Measurements from ENCODE around the gene AMER1. TPM values are rescaled to one million over a fixed set of nuclear protein-coding genes. Genes with fewer than 3 reads are reported as not detected.
"Not testable (repeated sequence)": the region's sequence is repeated elsewhere in the genome, so short reads cannot be mapped to it uniquely, and the experiment has no call there.

The AMER1 gene
- 4.0 TPM for total RNA-seq
- long read RNA-seq: 0 reads

DNA sequence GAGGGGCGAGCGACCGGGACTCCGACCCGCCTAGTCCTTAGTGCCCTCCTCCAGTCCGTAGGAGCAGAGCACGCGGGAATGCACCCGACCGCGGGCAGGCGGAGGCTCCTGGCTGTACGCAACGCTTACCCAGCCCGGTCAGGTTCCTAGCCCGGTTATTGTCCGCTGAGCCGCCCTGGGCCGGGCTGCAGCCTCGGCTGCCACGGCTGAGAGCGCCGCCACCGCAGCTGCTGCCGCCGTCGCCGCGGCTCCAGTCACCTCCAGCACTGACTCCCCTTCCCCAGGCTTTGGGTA, at the start of gene AMER1:
Gene AMER1 (minus strand): TSS at position 268 of the 294 bp plus-strand sequence. CDS start 12,422 bp downstream, outside the sequence.
- Histone ChIP-seq H3K36me3 (no peaks in the 10 kb centered on the region), H3K4me3 (peak within 1 kb of the TSS; percentile 75), H3K27ac (peak within 1 kb of the TSS; percentile 91), H3K4me1 (peaks cover 16% of the 10 kb centered on the region), H3K27me3 (ENCODE audit: low read depth) (no peaks in the 10 kb centered on the region), H3K9me3 (no peaks in the 10 kb centered on the region)
- no peak for DNase-seq
- no peak for TF ChIP-seq CTCF (IDR thresholded peaks at IDR 0.05)
- intact Hi-C loops (cut with DNase I): no loop called here
- peak; percentile 67 to 78 for ATAC-seq

GRCh38 chrX:64230123-64230970, 24.8 kb upstream of the AMER1 start, which contains the start of gene ASB12:
ASB12 (minus strand) TSS chrX:64230607; CDS start chrX:64225650, 4,957 bp downstream.
- Histone ChIP-seq H3K4me3 (no peak within 1 kb of the TSS), H3K9me3 (no peaks in the 10 kb centered on the region), H3K27ac (no peak within 1 kb of the TSS), H3K36me3 (no peaks in the 10 kb centered on the region), H3K27me3 (ENCODE audit: low read depth) (no peaks in the 10 kb centered on the region), H3K4me1 (no peaks in the 10 kb centered on the region)
- intact Hi-C loops (cut with DNase I): no loop called here
- ATAC-seq (no peak), DNase-seq (no peak)
- TF ChIP-seq CTCF (IDR thresholded peaks at IDR 0.05): no peak

- TF ChIP-seq CTCF (IDR thresholded peaks at IDR 0.05): no peak
- H3K36me3 ChIP-seq: no peaks in the 10 kb centered on the region
- intact Hi-C loops (cut with DNase I): no loop called here
- H3K4me3 ChIP-seq: no peak overlapping the region
- H3K27me3 ChIP-seq (ENCODE audit: low read depth): no peaks in the 10 kb centered on the region
- H3K4me1 ChIP-seq: no peaks in the 10 kb centered on the region
- no peak overlapping the region for H3K27ac ChIP-seq
- H3K9me3 ChIP-seq: no peaks in the 10 kb centered on the region
- ATAC-seq (no peak), DNase-seq (no peak)
Measured at GRCh38 chrX:64229154-64229553, 23.6 kb upstream of the AMER1 start.

DNA sequence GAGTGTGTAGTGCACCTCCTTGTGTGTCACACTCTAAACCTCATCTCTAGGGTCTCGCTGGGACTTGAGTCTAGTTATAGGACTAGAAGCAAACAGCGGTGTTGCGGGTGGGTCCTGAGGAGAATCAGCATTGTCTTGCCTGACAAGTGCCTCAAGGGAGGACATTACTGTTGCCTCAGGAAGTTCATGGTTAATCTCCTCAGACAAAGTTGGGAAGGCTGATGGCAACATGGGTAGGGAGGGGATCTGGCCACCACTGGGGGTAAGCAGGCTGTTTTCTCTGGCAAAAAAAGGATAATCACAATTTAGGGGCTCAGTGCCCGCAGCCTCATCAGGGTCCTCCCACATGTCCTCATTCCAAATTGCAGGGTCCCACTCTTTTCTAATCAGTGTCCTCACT, 12.5 kb upstream of the AMER1 start:
- Histone ChIP-seq H3K4me3 (no peak overlapping the region), H3K36me3 (no peaks in the 10 kb centered on the region), H3K4me1 (no peaks in the 10 kb centered on the region), H3K27me3 (ENCODE audit: low read depth) (no peaks in the 10 kb centered on the region), H3K27ac (no peak overlapping the region), H3K9me3 (no peaks in the 10 kb centered on the region)
- intact Hi-C loops (cut with DNase I): no loop called here
- ATAC-seq (no peak), DNase-seq (no peak)
- TF ChIP-seq CTCF (IDR thresholded peaks at IDR 0.05): no peak

- H3K9me3 ChIP-seq; DNase-seq; H3K27me3 ChIP-seq (ENCODE audit: low read depth); H3K36me3 ChIP-seq; H3K4me3 ChIP-seq; H3K4me1 ChIP-seq; intact Hi-C loops (cut with DNase I); ATAC-seq; H3K27ac ChIP-seq: not testable (repeated sequence)
Measured at GRCh38 chrX:64213989-64214388, 8.5 kb upstream of the AMER1 start.

GRCh38 chrX:64206556-64207162, 1.2 kb upstream of the AMER1 start:
- intact Hi-C loops (cut with DNase I): no loop called here
- ATAC-seq (no peak), DNase-seq (peak; percentile 41)

More at GRCh38 chrX:64206556-64207162, 1.2 kb upstream of the AMER1 start:
- Histone ChIP-seq H3K4me3 (peak overlapping the region; percentile 75), H3K9me3 (no peaks in the 10 kb centered on the region), H3K27ac (peak overlapping the region; percentile 91), H3K4me1 (peaks cover 16% of the 10 kb centered on the region), H3K27me3 (ENCODE audit: low read depth) (no peaks in the 10 kb centered on the region), H3K36me3 (no peaks in the 10 kb centered on the region)
- TF ChIP-seq CTCF (IDR thresholded peaks at IDR 0.05): no peak
